K562 (cell line): ENCODE measurements around the gene PUM1. TPM values are rescaled to one million over a fixed set of nuclear protein-coding genes. Genes with fewer than 3 reads are reported as not detected.

Experiments used
- BRF1 ChIP-seq: IDR thresholded peaks from 3 replicates; pipeline ENCODE4 v1.6.1; 2011; ENCODE audit warnings: borderline replicate concordance, mild to moderate bottlenecking; ENCODE audit not compliant: insufficient read length; ENCODE audit errors: extremely low read depth
- CBX5 ChIP-seq: IDR thresholded peaks from 2 replicates; pipeline ENCODE4 v1.6.1; 2014; ENCODE audit warnings: low read depth, borderline replicate concordance
- CBX8 ChIP-seq: fragments of 200-600 bp; sonication (generic); IDR thresholded peaks from 2 replicates; pipeline ENCODE4 v1.6.1; 2012; ENCODE audit warnings: borderline replicate concordance, mixed run types, low read depth, mild to moderate bottlenecking, moderate library complexity, mixed read lengths, low read length, control low read depth, inconsistent platforms; ENCODE audit not compliant: poor library complexity, severe bottlenecking; ENCODE audit errors: extremely low read depth
- MAZ ChIP-seq, 2 experiments: fragments of 450-650 bp in 1 of 2; sonication (generic) in 1 of 2; formaldehyde crosslinking; IDR thresholded peaks in 1 of 2; conservative IDR thresholded peaks in 1 of 2; 2 replicates each; pipeline versions ENCODE4 v1.4.0 to v1.5.0; 2020; ENCODE audit warnings: mild to moderate bottlenecking in 1 of 2, missing genetic modification reagents in 1 of 2
- RBFOX2 ChIP-seq: fragments of 200-400 bp; formaldehyde crosslinking; IDR thresholded peaks from 2 replicates; pipeline ENCODE4 v1.6.1; 2017; ENCODE audit warnings: low read depth, mild to moderate bottlenecking, low read length, moderate library complexity
- ZFX ChIP-seq: sonication (generic); formaldehyde crosslinking; IDR thresholded peaks from 2 replicates; pipeline ENCODE4 v1.8.0; 2022; ENCODE audit warnings: mild to moderate bottlenecking, missing genetic modification reagents, moderate library complexity
- ZKSCAN1 ChIP-seq: fragments of 150-350 bp; IDR thresholded peaks from 2 replicates; pipeline ENCODE4 v1.6.1; 2016; ENCODE audit warnings: low read depth, low read length
- polyA plus RNA-seq, 8 experiments: library from polyadenylated mRNA; depleted of rRNA in 4 of 8; stranded (reverse) in 5 of 8; unstranded in 3 of 8; fragments of >200 nt; fragmentation: Nextera tagmentation in 2 of 8; fragmentation: Illumina TruSeq in 1 of 8; extraction: Ambion mirVana in 2 of 8; extraction: Trizol in 1 of 8; gene quantifications; 2 replicates each; pipeline versions ENCODE4 v1.2.1 to v1.2.3, GENCODE V29; 2011 to 2014; ENCODE audit warnings: inconsistent platforms in 1 of 8, missing spikeins in 1 of 8
- total RNA-seq, 7 experiments: library from RNA; depleted of rRNA in 6 of 7; stranded (reverse); fragments of >200 nt in 6 of 7; fragmentation: Illumina TruSeq in 2 of 7; extraction: Trizol in 2 of 7; gene quantifications; 2 replicates each; pipeline versions ENCODE4 v1.2.1 to v1.2.3, GENCODE V29; 2011 to 2021; ENCODE audit warnings: low replicate concordance in 1 of 7
- TF ChIP-seq, protein P1 (sequence below): sonication (generic); formaldehyde crosslinking; IDR thresholded peaks from 2 replicates; pipeline ENCODE4 v1.8.0; 2022; ENCODE audit warnings: missing genetic modification reagents, mild to moderate bottlenecking, borderline replicate concordance
- TF ChIP-seq, protein P2 (sequence below): fragments of 450-650 bp; IDR thresholded peaks from 2 replicates; pipeline ENCODE4 v1.6.1; 2016; ENCODE audit warnings: mild to moderate bottlenecking, moderate library complexity

PUM1 gene
- total and polyA plus RNA-seq, 9 of the 15 experiments (the other 6 are each of a cell fraction or from before 2014, with no cell fraction given), result 37.7 to 104 (median 55.7) TPM

DNA sequence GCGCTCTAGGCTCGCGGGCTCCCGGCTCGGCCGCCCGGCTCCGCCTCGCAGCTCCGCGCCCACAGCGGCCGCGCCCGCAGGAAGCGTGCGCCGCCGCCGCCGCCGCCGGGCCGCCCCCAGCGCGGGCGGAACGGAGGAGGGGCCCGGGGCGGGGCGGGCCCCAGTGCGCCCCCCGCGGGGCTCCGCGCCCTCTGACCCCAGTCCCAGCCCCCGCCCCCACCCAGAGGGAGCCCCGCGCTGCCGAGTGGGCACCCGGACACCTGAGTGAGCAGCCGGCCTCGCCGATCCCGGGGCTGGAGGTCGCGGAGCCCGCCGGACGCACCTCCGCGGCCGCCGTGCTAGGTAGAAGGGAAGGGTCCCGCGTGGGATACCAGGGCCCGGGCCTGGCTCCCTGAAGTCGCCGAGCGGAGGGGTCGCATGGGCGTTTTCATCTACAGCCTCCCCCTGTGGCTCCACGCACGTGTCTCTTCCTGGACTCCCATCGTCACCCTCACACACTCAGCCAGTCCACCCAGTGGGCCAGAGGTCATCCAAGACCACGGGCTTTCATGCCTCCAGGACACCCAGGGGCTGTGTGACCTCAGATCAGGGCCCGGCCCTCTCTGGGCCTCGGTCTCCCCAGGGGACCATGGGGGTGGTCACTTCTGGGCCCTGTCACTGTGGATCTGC is 156.7 kb downstream of the PUM1 start, which contains the start of gene SDC3 (continued):
- TF ChIP-seq, protein P1, sequence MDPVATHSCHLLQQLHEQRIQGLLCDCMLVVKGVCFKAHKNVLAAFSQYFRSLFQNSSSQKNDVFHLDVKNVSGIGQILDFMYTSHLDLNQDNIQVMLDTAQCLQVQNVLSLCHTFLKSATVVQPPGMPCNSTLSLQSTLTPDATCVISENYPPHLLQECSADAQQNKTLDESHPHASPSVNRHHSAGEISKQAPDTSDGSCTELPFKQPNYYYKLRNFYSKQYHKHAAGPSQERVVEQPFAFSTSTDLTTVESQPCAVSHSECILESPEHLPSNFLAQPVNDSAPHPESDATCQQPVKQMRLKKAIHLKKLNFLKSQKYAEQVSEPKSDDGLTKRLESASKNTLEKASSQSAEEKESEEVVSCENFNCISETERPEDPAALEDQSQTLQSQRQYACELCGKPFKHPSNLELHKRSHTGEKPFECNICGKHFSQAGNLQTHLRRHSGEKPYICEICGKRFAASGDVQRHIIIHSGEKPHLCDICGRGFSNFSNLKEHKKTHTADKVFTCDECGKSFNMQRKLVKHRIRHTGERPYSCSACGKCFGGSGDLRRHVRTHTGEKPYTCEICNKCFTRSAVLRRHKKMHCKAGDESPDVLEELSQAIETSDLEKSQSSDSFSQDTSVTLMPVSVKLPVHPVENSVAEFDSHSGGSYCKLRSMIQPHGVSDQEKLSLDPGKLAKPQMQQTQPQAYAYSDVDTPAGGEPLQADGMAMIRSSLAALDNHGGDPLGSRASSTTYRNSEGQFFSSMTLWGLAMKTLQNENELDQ (CRISPR knock-in tag), result no peak
- TF ChIP-seq ZFX (CRISPR knock-in tag), result peak; percentile 57
- no peak for TF ChIP-seq CBX5
- peak; percentile 66; the same call in 1 of the 2 replicates for TF ChIP-seq RBFOX2
- peak in 1 of 2 experiments; percentile 43; a peak in 2 of 4 replicates for TF ChIP-seq MAZ (CRISPR knock-in tag; conservative IDR thresholded peaks at IDR 0.05 in 1 of 2, IDR thresholded peaks at IDR 0.05 in 1 of 2)
- TF ChIP-seq ZKSCAN1, result no peak
- TF ChIP-seq, protein P2, sequence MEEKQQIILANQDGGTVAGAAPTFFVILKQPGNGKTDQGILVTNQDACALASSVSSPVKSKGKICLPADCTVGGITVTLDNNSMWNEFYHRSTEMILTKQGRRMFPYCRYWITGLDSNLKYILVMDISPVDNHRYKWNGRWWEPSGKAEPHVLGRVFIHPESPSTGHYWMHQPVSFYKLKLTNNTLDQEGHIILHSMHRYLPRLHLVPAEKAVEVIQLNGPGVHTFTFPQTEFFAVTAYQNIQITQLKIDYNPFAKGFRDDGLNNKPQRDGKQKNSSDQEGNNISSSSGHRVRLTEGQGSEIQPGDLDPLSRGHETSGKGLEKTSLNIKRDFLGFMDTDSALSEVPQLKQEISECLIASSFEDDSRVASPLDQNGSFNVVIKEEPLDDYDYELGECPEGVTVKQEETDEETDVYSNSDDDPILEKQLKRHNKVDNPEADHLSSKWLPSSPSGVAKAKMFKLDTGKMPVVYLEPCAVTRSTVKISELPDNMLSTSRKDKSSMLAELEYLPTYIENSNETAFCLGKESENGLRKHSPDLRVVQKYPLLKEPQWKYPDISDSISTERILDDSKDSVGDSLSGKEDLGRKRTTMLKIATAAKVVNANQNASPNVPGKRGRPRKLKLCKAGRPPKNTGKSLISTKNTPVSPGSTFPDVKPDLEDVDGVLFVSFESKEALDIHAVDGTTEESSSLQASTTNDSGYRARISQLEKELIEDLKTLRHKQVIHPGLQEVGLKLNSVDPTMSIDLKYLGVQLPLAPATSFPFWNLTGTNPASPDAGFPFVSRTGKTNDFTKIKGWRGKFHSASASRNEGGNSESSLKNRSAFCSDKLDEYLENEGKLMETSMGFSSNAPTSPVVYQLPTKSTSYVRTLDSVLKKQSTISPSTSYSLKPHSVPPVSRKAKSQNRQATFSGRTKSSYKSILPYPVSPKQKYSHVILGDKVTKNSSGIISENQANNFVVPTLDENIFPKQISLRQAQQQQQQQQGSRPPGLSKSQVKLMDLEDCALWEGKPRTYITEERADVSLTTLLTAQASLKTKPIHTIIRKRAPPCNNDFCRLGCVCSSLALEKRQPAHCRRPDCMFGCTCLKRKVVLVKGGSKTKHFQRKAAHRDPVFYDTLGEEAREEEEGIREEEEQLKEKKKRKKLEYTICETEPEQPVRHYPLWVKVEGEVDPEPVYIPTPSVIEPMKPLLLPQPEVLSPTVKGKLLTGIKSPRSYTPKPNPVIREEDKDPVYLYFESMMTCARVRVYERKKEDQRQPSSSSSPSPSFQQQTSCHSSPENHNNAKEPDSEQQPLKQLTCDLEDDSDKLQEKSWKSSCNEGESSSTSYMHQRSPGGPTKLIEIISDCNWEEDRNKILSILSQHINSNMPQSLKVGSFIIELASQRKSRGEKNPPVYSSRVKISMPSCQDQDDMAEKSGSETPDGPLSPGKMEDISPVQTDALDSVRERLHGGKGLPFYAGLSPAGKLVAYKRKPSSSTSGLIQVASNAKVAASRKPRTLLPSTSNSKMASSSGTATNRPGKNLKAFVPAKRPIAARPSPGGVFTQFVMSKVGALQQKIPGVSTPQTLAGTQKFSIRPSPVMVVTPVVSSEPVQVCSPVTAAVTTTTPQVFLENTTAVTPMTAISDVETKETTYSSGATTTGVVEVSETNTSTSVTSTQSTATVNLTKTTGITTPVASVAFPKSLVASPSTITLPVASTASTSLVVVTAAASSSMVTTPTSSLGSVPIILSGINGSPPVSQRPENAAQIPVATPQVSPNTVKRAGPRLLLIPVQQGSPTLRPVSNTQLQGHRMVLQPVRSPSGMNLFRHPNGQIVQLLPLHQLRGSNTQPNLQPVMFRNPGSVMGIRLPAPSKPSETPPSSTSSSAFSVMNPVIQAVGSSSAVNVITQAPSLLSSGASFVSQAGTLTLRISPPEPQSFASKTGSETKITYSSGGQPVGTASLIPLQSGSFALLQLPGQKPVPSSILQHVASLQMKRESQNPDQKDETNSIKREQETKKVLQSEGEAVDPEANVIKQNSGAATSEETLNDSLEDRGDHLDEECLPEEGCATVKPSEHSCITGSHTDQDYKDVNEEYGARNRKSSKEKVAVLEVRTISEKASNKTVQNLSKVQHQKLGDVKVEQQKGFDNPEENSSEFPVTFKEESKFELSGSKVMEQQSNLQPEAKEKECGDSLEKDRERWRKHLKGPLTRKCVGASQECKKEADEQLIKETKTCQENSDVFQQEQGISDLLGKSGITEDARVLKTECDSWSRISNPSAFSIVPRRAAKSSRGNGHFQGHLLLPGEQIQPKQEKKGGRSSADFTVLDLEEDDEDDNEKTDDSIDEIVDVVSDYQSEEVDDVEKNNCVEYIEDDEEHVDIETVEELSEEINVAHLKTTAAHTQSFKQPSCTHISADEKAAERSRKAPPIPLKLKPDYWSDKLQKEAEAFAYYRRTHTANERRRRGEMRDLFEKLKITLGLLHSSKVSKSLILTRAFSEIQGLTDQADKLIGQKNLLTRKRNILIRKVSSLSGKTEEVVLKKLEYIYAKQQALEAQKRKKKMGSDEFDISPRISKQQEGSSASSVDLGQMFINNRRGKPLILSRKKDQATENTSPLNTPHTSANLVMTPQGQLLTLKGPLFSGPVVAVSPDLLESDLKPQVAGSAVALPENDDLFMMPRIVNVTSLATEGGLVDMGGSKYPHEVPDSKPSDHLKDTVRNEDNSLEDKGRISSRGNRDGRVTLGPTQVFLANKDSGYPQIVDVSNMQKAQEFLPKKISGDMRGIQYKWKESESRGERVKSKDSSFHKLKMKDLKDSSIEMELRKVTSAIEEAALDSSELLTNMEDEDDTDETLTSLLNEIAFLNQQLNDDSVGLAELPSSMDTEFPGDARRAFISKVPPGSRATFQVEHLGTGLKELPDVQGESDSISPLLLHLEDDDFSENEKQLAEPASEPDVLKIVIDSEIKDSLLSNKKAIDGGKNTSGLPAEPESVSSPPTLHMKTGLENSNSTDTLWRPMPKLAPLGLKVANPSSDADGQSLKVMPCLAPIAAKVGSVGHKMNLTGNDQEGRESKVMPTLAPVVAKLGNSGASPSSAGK, result peak; percentile 71; the same call in 1 of the 2 replicates
- no peak for TF ChIP-seq BRF1
- TF ChIP-seq CBX8, result no peak
